ENCODE data around the gene RBMX. TPM values are rescaled to one million over a fixed set of nuclear protein-coding genes. Genes with fewer than 3 reads are reported as not detected.
"Not testable (repeated sequence)": the region's sequence is repeated elsewhere in the genome, so short reads cannot be mapped to it uniquely, and the experiment has no call there.

Gene RBMX
- total RNA-seq, 2 experiments from 2014 or later: 310 to 317 TPM

- peaks cover 24% of the 10 kb centered on the region for H3K4me1 ChIP-seq (ENCODE audit: insufficient read depth, low read length)
- H3K9me3 ChIP-seq (ENCODE audit: control insufficient read depth in 1 of 2, insufficient read depth in 1 of 2, low read length in 2 of 2); DNase-seq; H3K4me3 ChIP-seq (ENCODE audit: low read length); POLR2A ChIA-PET; ATAC-seq (ENCODE audit: poor library complexity); H3K27me3 ChIP-seq (ENCODE audit: control insufficient read depth in 1 of 2, insufficient read depth in 2 of 2, low read length in 2 of 2); H3K4me3 Mint-ChIP-seq; H3K9me3 Mint-ChIP-seq; H3K27ac ChIP-seq (ENCODE audit: low read depth in 1 of 2, low read length in 2 of 2); H3K27me3 Mint-ChIP-seq; H3K27ac Mint-ChIP-seq; CTCF ChIA-PET: not testable (repeated sequence)
- intact Hi-C loops (cut with DNase I, micrococcal nuclease): loop anchor here in 1 of 2 experiments (10.0 kb wide), 1 partner anchor 108 kb away; no protein-coding TSS in a partner anchor
- Mint-ChIP-seq H3K36me3 (ENCODE audit: low read depth) (peaks cover 93% of the 10 kb centered on the region), H3K4me1 (ENCODE audit: low read depth) (peaks cover 46% of the 10 kb centered on the region)
- H3K36me3 ChIP-seq (ENCODE audit: insufficient read depth, low read length): peaks cover 75% of the 10 kb centered on the region
Observed at GRCh38 chrX:136873210-136873609, 7.3 kb downstream of the RBMX start.

GRCh38 chrX:136872091-136872700, 8.3 kb downstream of the RBMX start:
- H3K4me3 Mint-ChIP-seq: no peak overlapping the region
- DNase-seq: no peak
- no peak for ATAC-seq (ENCODE audit: poor library complexity)
- intact Hi-C loops (cut with DNase I, micrococcal nuclease): loop anchor here in 1 of 2 experiments (10.0 kb wide), 1 partner anchor 107 kb away; no protein-coding TSS in a partner anchor
- no peaks in the 10 kb centered on the region for H3K27me3 ChIP-seq (ENCODE audit: control insufficient read depth in 1 of 2, insufficient read depth in 2 of 2, low read length in 2 of 2)
- H3K27ac Mint-ChIP-seq: no peak overlapping the region
- H3K36me3 Mint-ChIP-seq (ENCODE audit: low read depth): peaks cover 93% of the 10 kb centered on the region
- peaks cover 16% of the 10 kb centered on the region for H3K4me1 ChIP-seq (ENCODE audit: insufficient read depth, low read length)
- TF ChIP-seq CTCF (IDR thresholded peaks at IDR 0.05): no peak
- no peak overlapping the region for H3K27ac ChIP-seq (ENCODE audit: low read depth in 1 of 2, low read length in 2 of 2)
- H3K9me3 Mint-ChIP-seq: no peaks in the 10 kb centered on the region
- H3K27me3 Mint-ChIP-seq: no peaks in the 10 kb centered on the region
- no peak overlapping the region for H3K4me3 ChIP-seq (ENCODE audit: low read length)
- no peaks in the 10 kb centered on the region for H3K9me3 ChIP-seq (ENCODE audit: control insufficient read depth in 1 of 2, insufficient read depth in 1 of 2, low read length in 2 of 2)
- H3K36me3 ChIP-seq (ENCODE audit: insufficient read depth, low read length): peaks cover 68% of the 10 kb centered on the region
- CTCF ChIA-PET: no interaction called here
- POLR2A ChIA-PET: interaction anchor here (1.0 to 2.7 kb wide), 2 partner anchors 8 to 92 kb away, joined by 7 to 26 read pairs; partner anchors contain the start of gene RBMX
- peaks cover 49% of the 10 kb centered on the region for H3K4me1 Mint-ChIP-seq (ENCODE audit: low read depth)

GRCh38 chrX:136870064-136870463, 10.5 kb downstream of the RBMX start:
- peaks cover 96% of the 10 kb centered on the region for H3K36me3 Mint-ChIP-seq (ENCODE audit: low read depth)
- intact Hi-C loops (cut with DNase I, micrococcal nuclease): loop anchor here in 1 of 2 experiments (10.0 kb wide), 1 partner anchor 105 kb away; no protein-coding TSS in a partner anchor

More at GRCh38 chrX:136870064-136870463, 10.5 kb downstream of the RBMX start:
- H3K27ac Mint-ChIP-seq: peak overlapping the region; percentile 8
- no peak for TF ChIP-seq CTCF (IDR thresholded peaks at IDR 0.05)
- Histone ChIP-seq H3K4me3 (ENCODE audit: low read length) (no peak overlapping the region), H3K9me3 (ENCODE audit: control insufficient read depth in 1 of 2, insufficient read depth in 1 of 2, low read length in 2 of 2) (no peaks in the 10 kb centered on the region), H3K4me1 (ENCODE audit: insufficient read depth, low read length) (peaks cover 7% of the 10 kb centered on the region), H3K27ac (ENCODE audit: low read depth in 1 of 2, low read length in 2 of 2) (no peak overlapping the region), H3K36me3 (ENCODE audit: insufficient read depth, low read length) (peaks cover 52% of the 10 kb centered on the region), H3K27me3 (ENCODE audit: control insufficient read depth in 1 of 2, insufficient read depth in 2 of 2, low read length in 2 of 2) (no peaks in the 10 kb centered on the region)
- H3K4me3 Mint-ChIP-seq: peak overlapping the region; percentile 11
- ChIA-PET CTCF (no interaction called here), POLR2A (interaction anchor here (2.7 kb wide), 1 partner anchor 10 kb away, joined by 26 read pairs; the partner anchor contains the start of gene RBMX)
- ATAC-seq (ENCODE audit: poor library complexity): no peak
- no peak for DNase-seq
- H3K27me3 Mint-ChIP-seq: no peaks in the 10 kb centered on the region
- peaks cover 57% of the 10 kb centered on the region for H3K4me1 Mint-ChIP-seq (ENCODE audit: low read depth)
- H3K9me3 Mint-ChIP-seq: no peaks in the 10 kb centered on the region

Measured in CD4-positive, alpha-beta T cell (primary cell).